HL-60 (cell line): Measurements from ENCODE around the gene RALGPS2.

Source experiments
- CTCF ChIP-seq: IDR thresholded peaks from one replicate; pipeline ENCODE4 v1.5.1; 2011; ENCODE audit warnings: low read length, control low read depth, inconsistent platforms; ENCODE audit not compliant: insufficient read depth
- POLR2AphosphoS5 ChIP-seq: IDR thresholded peaks from 2 replicates; pipeline ENCODE4 v1.6.1; 2012; ENCODE audit warnings: low read depth
- TF ChIP-seq, protein P1 (sequence below): IDR thresholded peaks from 2 replicates; pipeline ENCODE4 v1.6.1; 2012; ENCODE audit warnings: low read depth; ENCODE audit not compliant: insufficient replicate concordance

GRCh38 chr1:178954325-178954690, 229.3 kb downstream of the RALGPS2 start:
- TF ChIP-seq CTCF (no peak), POLR2AphosphoS5 (no peak)
- TF ChIP-seq, protein P1, sequence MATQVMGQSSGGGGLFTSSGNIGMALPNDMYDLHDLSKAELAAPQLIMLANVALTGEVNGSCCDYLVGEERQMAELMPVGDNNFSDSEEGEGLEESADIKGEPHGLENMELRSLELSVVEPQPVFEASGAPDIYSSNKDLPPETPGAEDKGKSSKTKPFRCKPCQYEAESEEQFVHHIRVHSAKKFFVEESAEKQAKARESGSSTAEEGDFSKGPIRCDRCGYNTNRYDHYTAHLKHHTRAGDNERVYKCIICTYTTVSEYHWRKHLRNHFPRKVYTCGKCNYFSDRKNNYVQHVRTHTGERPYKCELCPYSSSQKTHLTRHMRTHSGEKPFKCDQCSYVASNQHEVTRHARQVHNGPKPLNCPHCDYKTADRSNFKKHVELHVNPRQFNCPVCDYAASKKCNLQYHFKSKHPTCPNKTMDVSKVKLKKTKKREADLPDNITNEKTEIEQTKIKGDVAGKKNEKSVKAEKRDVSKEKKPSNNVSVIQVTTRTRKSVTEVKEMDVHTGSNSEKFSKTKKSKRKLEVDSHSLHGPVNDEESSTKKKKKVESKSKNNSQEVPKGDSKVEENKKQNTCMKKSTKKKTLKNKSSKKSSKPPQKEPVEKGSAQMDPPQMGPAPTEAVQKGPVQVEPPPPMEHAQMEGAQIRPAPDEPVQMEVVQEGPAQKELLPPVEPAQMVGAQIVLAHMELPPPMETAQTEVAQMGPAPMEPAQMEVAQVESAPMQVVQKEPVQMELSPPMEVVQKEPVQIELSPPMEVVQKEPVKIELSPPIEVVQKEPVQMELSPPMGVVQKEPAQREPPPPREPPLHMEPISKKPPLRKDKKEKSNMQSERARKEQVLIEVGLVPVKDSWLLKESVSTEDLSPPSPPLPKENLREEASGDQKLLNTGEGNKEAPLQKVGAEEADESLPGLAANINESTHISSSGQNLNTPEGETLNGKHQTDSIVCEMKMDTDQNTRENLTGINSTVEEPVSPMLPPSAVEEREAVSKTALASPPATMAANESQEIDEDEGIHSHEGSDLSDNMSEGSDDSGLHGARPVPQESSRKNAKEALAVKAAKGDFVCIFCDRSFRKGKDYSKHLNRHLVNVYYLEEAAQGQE: no peak
